ENCODE measurements around the gene EIF6. TPM values are rescaled to one million over a fixed set of nuclear protein-coding genes. Genes with fewer than 3 reads are reported as not detected.

Gene EIF6
- total and polyA plus RNA-seq, 2 of the 8 experiments (the other 6 are each of a cell fraction or from before 2014, with no cell fraction given) = 184 to 319 TPM

DNA sequence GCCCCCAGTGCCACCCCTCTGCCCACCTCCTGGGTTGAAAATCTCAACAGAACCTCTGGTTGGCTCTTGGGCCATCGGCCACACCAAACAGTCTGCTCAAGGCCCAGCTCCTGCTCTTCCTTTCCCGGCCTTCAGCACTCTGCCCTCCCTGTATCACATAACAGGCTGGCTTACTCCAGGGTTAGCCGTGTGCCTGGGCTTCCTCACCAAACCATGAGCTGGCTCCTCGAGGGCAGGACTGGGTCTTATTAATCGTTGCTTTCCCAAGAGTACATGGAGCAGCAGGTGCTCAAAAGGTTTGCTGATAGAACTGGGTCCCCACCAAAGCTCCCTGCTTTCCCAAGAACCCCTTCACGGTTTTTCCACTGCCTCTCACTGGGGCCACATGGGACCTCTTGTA, 20.4 kb upstream of the EIF6 start:
- no peak overlapping the region for H3K14ac ChIP-seq (ENCODE audit: insufficient read length)
- no peak overlapping the region for H2AFZ ChIP-seq (ENCODE audit: low read length)
- no peaks in the 10 kb centered on the region for H3K36me3 ChIP-seq (ENCODE audit: control insufficient read depth in 2 of 4, insufficient read depth in 4 of 4, low read length in 3 of 4)
- no peak overlapping the region for H4K91ac ChIP-seq (replicated peaks; ENCODE audit: insufficient read length, low read length)
- ChIA-PET CTCF (ENCODE audit: partially characterized antibody) (interaction anchor here (1.1 to 13.8 kb wide), 14 partner anchors 8 to 209 kb away, joined by 3 to 141 read pairs (median 10); partner anchors contain the start of genes EDEM2, EIF6, FAM83C and MMP24OS), POLR2A (ENCODE audit: partially characterized antibody) (interaction anchor here (1.1 to 2.3 kb wide), 6 partner anchors 21 to 150 kb away, joined by 3 to 11 read pairs (median 6); partner anchors contain the start of genes CEP250, EIF6 and MMP24OS)
- H3K79me2 ChIP-seq (ENCODE audit: control insufficient read depth in 1 of 2, insufficient read depth in 2 of 2, low read length in 2 of 2) = no peaks in the 10 kb centered on the region
- no peak overlapping the region for H2BK120ac ChIP-seq (replicated peaks; ENCODE audit: low read depth, low read length)
- no peaks in the 10 kb centered on the region for H4K20me1 ChIP-seq (replicated peaks in 1 of 2; ENCODE audit: control insufficient read depth in 1 of 2, insufficient read depth in 2 of 2, low read length in 2 of 2)
- no peaks in the 10 kb centered on the region for H3K79me1 ChIP-seq (ENCODE audit: low read depth, low read length)
- no peak overlapping the region for H2BK5ac ChIP-seq (ENCODE audit: low read depth, low read length)
- FAIRE-seq (no peak), DNase-seq (ENCODE audit: low read depth in 1 of 2, low spot score in 2 of 2) (no peak)
- H3K4ac ChIP-seq (replicated peaks; ENCODE audit: insufficient read length, low read depth, low read length) = no peak overlapping the region
- no peak overlapping the region for H3K4me3 ChIP-seq (ENCODE audit: extremely low read depth in 1 of 4, insufficient read depth in 2 of 4, low read depth in 3 of 4, low read length in 4 of 4)
- no peak overlapping the region for H3K56ac ChIP-seq (replicated peaks; ENCODE audit: insufficient read length, low read depth, low read length)
- no peak overlapping the region for H4K5ac ChIP-seq (ENCODE audit: insufficient read length, low read depth, low read length)
- peaks cover 0 to 4% (median 2%) of the 10 kb centered on the region in 4 experiments; a peak in 2 of 7 replicates for H3K4me1 ChIP-seq (replicated peaks in 1 of 4; ENCODE audit: control insufficient read depth in 3 of 4, insufficient read depth in 4 of 4, low read length in 3 of 4)
- no peak overlapping the region for H2BK15ac ChIP-seq (ENCODE audit: low read length)
- H2AK5ac ChIP-seq (ENCODE audit: low read depth, low read length) = no peak overlapping the region
- no peaks in the 10 kb centered on the region for H3K27me3 ChIP-seq (replicated peaks in 1 of 4; ENCODE audit: control insufficient read depth in 3 of 4, extremely low read depth in 1 of 4, insufficient read depth in 3 of 4, low read length in 3 of 4)
- H3K23ac ChIP-seq (ENCODE audit: insufficient read length) = no peak overlapping the region
- H3K18ac ChIP-seq (ENCODE audit: extremely low read depth, low read length) = no peak overlapping the region
- H4K8ac ChIP-seq (ENCODE audit: extremely low read depth, insufficient read depth, low read length) = no peak overlapping the region
- no peak overlapping the region for H3K9ac ChIP-seq (replicated peaks in 1 of 4; ENCODE audit: extremely low read depth in 1 of 4, low read depth in 3 of 4, low read length in 3 of 4)
- no peaks in the 10 kb centered on the region for H3K9me3 ChIP-seq (ENCODE audit: insufficient read depth in 2 of 2, low read depth in 1 of 2, low read length in 1 of 2)
- no peak overlapping the region for H3K27ac ChIP-seq (ENCODE audit: low read depth, low read length)
- no peak overlapping the region for H2BK20ac ChIP-seq (ENCODE audit: low read length)
- WGBS, 2 experiments (ENCODE audit: extremely low coverage in 1 of 2, insufficient coverage in 1 of 2, insufficient read length in 1 of 2, insufficient replicate concordance in 2 of 2, low coverage in 1 of 2, low lambda C conversion rate in 2 of 2, missing lambda C conversion rate in 1 of 2) = 89% methylated on average over 6 of the region's 6 CpGs; no CpG with 5 or more reads in 1 of the 2 experiments
- H3K23me2 ChIP-seq (ENCODE audit: low read depth, low read length) = no peaks in the 10 kb centered on the region
- H2BK12ac ChIP-seq (ENCODE audit: low read depth, low read length) = no peak overlapping the region
- H3K4me2 ChIP-seq (ENCODE audit: insufficient read depth in 1 of 2, low read depth in 2 of 2, low read length in 2 of 2) = no peak overlapping the region
- TF ChIP-seq RNF2 (IDR thresholded peaks at IDR 0.05; ENCODE audit: borderline replicate concordance, low read depth, low read length, missing control alignments, poor library complexity, severe bottlenecking) (no peak), SP4 (IDR thresholded peaks at IDR 0.05; ENCODE audit: low read length) (no peak), RXRA (IDR thresholded peaks at IDR 0.05; ENCODE audit: insufficient read depth, low read depth, low read length) (no peak), SRF (IDR thresholded peaks at IDR 0.05; ENCODE audit: low read depth, low read length) (no peak), ASH2L (IDR thresholded peaks at IDR 0.05; ENCODE audit: low read length) (no peak), RBBP5 (IDR thresholded peaks at IDR 0.05; ENCODE audit: borderline replicate concordance, low read depth, low read length) (no peak), GTF2F1 (IDR thresholded peaks at IDR 0.05; ENCODE audit: borderline replicate concordance, low read depth, low read length) (no peak), HDAC2 (IDR thresholded peaks at IDR 0.05; ENCODE audit: borderline replicate concordance in 1 of 2, low read depth in 2 of 2, low read length in 2 of 2) (no peak), MAFK (IDR thresholded peaks at IDR 0.05; ENCODE audit: low read depth, low read length) (no peak), RAD21 (IDR thresholded peaks at IDR 0.05 in 1 of 2, conservative IDR thresholded peaks at IDR 0.05 in 1 of 2; ENCODE audit: low read depth in 2 of 2, low read length in 2 of 2) (no peak)
- TF ChIP-seq, protein P1, sequence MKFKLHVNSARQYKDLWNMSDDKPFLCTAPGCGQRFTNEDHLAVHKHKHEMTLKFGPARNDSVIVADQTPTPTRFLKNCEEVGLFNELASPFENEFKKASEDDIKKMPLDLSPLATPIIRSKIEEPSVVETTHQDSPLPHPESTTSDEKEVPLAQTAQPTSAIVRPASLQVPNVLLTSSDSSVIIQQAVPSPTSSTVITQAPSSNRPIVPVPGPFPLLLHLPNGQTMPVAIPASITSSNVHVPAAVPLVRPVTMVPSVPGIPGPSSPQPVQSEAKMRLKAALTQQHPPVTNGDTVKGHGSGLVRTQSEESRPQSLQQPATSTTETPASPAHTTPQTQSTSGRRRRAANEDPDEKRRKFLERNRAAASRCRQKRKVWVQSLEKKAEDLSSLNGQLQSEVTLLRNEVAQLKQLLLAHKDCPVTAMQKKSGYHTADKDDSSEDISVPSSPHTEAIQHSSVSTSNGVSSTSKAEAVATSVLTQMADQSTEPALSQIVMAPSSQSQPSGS (IDR thresholded peaks at IDR 0.05; ENCODE audit: low read length) = no peak

All from H1 (cell line).